K562 (cell line): ENCODE measurements around the gene FAM227A. TPM values are rescaled to one million over a fixed set of nuclear protein-coding genes. Genes with fewer than 3 reads are reported as not detected.

Experiments
- ATF7 ChIP-seq: fragments of 450-650 bp; IDR thresholded peaks from 2 replicates; pipeline ENCODE4 v1.7.1; 2014; ENCODE audit warnings: mild to moderate bottlenecking, moderate library complexity
- EP400 ChIP-seq: fragments of 450-650 bp; IDR thresholded peaks from 2 replicates; pipeline ENCODE4 v1.6.1; 2017; ENCODE audit warnings: antibody characterized with exemption, mild to moderate bottlenecking, moderate library complexity
- FOXM1 ChIP-seq, 2 experiments: fragments of 450-650 bp in 1 of 2; sonication (generic) in 1 of 2; formaldehyde crosslinking in 1 of 2; IDR thresholded peaks; 2 replicates each; pipeline versions ENCODE4 v1.6.1 to v1.9.0; 2017 to 2022; ENCODE audit warnings: low read depth in 2 of 2, mild to moderate bottlenecking in 2 of 2, missing genetic modification reagents in 1 of 2, moderate library complexity in 1 of 2
- HDAC1 ChIP-seq, 2 experiments: fragments of 450-650 bp; IDR thresholded peaks; 2 replicates each; pipeline ENCODE4 v1.6.1; 2016 to 2017; ENCODE audit warnings: inconsistent platforms in 1 of 2, mild to moderate bottlenecking in 1 of 2, moderate library complexity in 1 of 2
- PHF20 ChIP-seq: fragments of 450-650 bp; IDR thresholded peaks from 2 replicates; pipeline ENCODE4 v1.6.1; 2018; ENCODE audit not compliant: partially characterized antibody
- POLR2G ChIP-seq: fragments of 200-400 bp; formaldehyde crosslinking; IDR thresholded peaks from 2 replicates; pipeline ENCODE4 v1.6.1; 2017; ENCODE audit warnings: low read depth, mild to moderate bottlenecking, antibody characterized with exemption, low read length, moderate library complexity
- PRMT5 ChIP-seq: sonication (generic); formaldehyde crosslinking; IDR thresholded peaks from 2 replicates; pipeline ENCODE4 v1.5.0; 2020; ENCODE audit warnings: missing genetic modification reagents
- ZNF134 ChIP-seq: fragments of 250-450 bp; sonication (Bioruptor Pico); conservative IDR thresholded peaks from 2 replicates; pipeline ENCODE4 v1.4.0; 2020
- ZNF184 ChIP-seq: sonication (generic); formaldehyde crosslinking; IDR thresholded peaks from 2 replicates; pipeline ENCODE4 v1.5.0; 2020; ENCODE audit warnings: missing genetic modification reagents
- polyA plus RNA-seq, 8 experiments: library from polyadenylated mRNA; depleted of rRNA in 4 of 8; stranded (reverse) in 5 of 8; unstranded in 3 of 8; fragments of >200 nt; fragmentation: Nextera tagmentation in 2 of 8; fragmentation: Illumina TruSeq in 1 of 8; extraction: Ambion mirVana in 2 of 8; extraction: Trizol in 1 of 8; gene quantifications; 2 replicates each; pipeline versions ENCODE4 v1.2.1 to v1.2.3, GENCODE V29; 2011 to 2014; ENCODE audit warnings: inconsistent platforms in 1 of 8, missing spikeins in 1 of 8
- total RNA-seq, 7 experiments: library from RNA; depleted of rRNA in 6 of 7; stranded (reverse); fragments of >200 nt in 6 of 7; fragmentation: Illumina TruSeq in 2 of 7; extraction: Trizol in 2 of 7; gene quantifications; 2 replicates each; pipeline versions ENCODE4 v1.2.1 to v1.2.3, GENCODE V29; 2011 to 2021; ENCODE audit warnings: low replicate concordance in 1 of 7
- TF ChIP-seq, protein P1 (sequence below): fragments of 250-450 bp; sonication (Bioruptor Pico); IDR thresholded peaks from 2 replicates; pipeline ENCODE4 v1.5.0; 2021; ENCODE audit warnings: mild to moderate bottlenecking, borderline replicate concordance
- TF ChIP-seq, protein P2 (sequence below): fragments of 450-650 bp; IDR thresholded peaks from 2 replicates; pipeline ENCODE4 v1.7.1; 2018; ENCODE audit warnings: mild to moderate bottlenecking, low read depth; ENCODE audit not compliant: partially characterized antibody
- TF ChIP-seq, protein P3 (sequence below), 2 experiments: fragments of 450-650 bp; IDR thresholded peaks; 2 replicates each; pipeline ENCODE4 v1.6.1; 2016

The FAM227A gene
- total and polyA plus RNA-seq, 9 of the 15 experiments (the other 6 are each of a cell fraction or from before 2014, with no cell fraction given) = 0.10 to 2.2 (median 0.83) TPM

DNA sequence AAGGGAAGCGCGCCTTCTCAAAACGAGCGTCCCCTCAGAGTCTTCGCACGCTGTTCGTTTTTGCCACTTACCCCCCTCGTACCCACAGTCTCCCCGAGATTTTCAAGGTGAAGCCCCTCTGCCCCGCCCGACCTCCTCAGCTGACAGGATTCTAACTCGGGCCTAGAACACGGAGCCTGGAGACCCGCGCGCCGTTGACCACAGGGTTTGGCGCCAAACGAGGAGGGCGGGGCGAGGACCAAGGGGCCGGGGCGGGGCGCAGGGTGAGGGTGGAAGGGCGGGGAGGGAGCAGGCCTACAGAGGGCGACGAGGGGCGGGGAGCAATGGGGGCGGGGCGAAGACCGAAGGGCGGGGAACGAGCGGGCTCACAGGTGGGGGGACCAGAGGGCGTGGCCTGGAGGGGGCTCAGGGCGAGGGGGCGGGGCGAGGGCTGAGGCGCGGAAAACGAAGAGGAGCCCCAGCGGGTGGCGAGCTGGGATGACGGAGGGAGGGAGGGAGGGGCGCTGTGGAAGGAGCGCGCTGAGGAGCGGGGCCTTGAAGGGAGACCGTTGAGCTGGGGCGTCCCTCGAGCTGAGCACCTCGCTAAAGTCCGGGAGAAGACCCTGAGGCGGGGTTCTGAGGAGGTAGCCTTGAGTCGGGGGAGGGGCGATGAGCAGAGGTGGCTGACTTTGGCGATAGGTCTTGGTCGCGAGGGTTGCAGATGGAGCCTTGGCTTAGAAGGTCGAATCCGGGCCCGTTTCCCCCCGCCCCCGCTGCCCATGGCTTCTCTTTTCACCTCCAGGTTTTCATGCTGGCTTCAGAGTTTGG is 86.0 kb downstream of the FAM227A start, which contains the start of gene DMC1 (continued):
- TF ChIP-seq PHF20 = peak; percentile 13
- TF ChIP-seq, protein P1, sequence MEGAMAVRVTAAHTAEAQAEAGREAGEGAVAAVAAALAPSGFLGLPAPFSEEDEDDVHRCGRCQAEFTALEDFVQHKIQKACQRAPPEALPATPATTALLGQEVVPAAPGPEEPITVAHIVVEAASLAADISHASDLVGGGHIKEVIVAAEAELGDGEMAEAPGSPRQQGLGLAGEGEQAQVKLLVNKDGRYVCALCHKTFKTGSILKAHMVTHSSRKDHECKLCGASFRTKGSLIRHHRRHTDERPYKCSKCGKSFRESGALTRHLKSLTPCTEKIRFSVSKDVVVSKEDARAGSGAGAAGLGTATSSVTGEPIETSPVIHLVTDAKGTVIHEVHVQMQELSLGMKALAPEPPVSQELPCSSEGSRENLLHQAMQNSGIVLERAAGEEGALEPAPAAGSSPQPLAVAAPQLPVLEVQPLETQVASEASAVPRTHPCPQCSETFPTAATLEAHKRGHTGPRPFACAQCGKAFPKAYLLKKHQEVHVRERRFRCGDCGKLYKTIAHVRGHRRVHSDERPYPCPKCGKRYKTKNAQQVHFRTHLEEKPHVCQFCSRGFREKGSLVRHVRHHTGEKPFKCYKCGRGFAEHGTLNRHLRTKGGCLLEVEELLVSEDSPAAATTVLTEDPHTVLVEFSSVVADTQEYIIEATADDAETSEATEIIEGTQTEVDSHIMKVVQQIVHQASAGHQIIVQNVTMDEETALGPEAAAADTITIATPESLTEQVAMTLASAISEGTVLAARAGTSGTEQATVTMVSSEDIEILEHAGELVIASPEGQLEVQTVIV = no peak
- TF ChIP-seq, protein P2, sequence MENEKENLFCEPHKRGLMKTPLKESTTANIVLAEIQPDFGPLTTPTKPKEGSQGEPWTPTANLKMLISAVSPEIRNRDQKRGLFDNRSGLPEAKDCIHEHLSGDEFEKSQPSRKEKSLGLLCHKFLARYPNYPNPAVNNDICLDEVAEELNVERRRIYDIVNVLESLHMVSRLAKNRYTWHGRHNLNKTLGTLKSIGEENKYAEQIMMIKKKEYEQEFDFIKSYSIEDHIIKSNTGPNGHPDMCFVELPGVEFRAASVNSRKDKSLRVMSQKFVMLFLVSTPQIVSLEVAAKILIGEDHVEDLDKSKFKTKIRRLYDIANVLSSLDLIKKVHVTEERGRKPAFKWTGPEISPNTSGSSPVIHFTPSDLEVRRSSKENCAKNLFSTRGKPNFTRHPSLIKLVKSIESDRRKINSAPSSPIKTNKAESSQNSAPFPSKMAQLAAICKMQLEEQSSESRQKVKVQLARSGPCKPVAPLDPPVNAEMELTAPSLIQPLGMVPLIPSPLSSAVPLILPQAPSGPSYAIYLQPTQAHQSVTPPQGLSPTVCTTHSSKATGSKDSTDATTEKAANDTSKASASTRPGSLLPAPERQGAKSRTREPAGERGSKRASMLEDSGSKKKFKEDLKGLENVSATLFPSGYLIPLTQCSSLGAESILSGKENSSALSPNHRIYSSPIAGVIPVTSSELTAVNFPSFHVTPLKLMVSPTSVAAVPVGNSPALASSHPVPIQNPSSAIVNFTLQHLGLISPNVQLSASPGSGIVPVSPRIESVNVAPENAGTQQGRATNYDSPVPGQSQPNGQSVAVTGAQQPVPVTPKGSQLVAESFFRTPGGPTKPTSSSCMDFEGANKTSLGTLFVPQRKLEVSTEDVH = peak; percentile 95
- TF ChIP-seq ATF7 = peak; percentile 36
- TF ChIP-seq, protein P3, sequence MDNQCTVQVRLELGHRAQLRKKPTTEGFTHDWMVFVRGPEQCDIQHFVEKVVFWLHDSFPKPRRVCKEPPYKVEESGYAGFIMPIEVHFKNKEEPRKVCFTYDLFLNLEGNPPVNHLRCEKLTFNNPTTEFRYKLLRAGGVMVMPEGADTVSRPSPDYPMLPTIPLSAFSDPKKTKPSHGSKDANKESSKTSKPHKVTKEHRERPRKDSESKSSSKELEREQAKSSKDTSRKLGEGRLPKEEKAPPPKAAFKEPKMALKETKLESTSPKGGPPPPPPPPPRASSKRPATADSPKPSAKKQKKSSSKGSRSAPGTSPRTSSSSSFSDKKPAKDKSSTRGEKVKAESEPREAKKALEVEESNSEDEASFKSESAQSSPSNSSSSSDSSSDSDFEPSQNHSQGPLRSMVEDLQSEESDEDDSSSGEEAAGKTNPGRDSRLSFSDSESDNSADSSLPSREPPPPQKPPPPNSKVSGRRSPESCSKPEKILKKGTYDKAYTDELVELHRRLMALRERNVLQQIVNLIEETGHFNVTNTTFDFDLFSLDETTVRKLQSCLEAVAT (IDR thresholded peaks at IDR 0.05) = peak in 1 of 2 experiments; percentile 50; a peak in 1 of 4 replicates
- peak; percentile 82 for TF ChIP-seq POLR2G
- TF ChIP-seq ZNF134 (CRISPR knock-in tag) = no peak
- TF ChIP-seq FOXM1 (IDR thresholded peaks at IDR 0.05; ENCODE audit: low read depth) = no peak
- no peak for TF ChIP-seq FOXM1 (CRISPR knock-in tag; IDR thresholded peaks at IDR 0.05; ENCODE audit: low read depth)
- TF ChIP-seq ZNF184 = no peak
- peak in 1 of 2 experiments; percentile 33; a peak in 1 of 4 replicates for TF ChIP-seq HDAC1 (IDR thresholded peaks at IDR 0.05)
- TF ChIP-seq PRMT5 (CRISPR knock-in tag) = no peak
- peak; percentile 78; the same call in 1 of the 2 replicates for TF ChIP-seq EP400
